Measurements from ENCODE around the gene CDX2.

Gene CDX2

GRCh38 chr13:27915301-27916207 is 53.6 kb downstream of the CDX2 start:
- no peak for DNase-seq

- DNase-seq = no peak
Observed at GRCh38 chr13:27913160-27913559, 56.0 kb downstream of the CDX2 start.

DNA sequence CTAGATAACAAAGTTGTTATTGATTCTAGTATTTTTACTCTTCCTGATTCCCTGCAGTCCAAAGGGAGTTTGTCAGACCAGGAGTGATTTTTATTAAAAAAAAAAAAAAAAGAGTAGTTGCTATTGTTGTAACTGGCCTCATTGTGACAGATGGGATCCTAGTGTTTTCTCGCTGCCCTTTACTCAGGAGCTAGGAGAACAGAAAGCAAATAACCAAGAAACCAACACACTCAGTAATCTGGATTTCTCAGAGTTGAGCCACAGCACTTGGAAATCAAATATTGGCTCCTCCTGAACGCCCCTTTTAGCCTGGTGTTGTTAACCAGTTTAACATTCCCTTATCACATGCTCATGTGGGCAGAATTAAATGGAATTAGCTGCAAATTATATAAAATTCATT is 57.6 kb downstream of the CDX2 start:
- DNase-seq = no peak
